H9 (cell line): ENCODE data around the gene NAT16. TPM values are rescaled to one million over a fixed set of nuclear protein-coding genes. Genes with fewer than 3 reads are reported as not detected.
A peak's percentile ranks its signal among the peaks of the same experiment; 100 is the strongest.

Experiments
- DNase-seq: peaks from one replicate; pipeline ENCODE4 v3.0.0-alpha.2; 2017
- H2AFZ ChIP-seq: one replicate; pipeline ENCODE4 v1.6.1; 2013; ENCODE audit warnings: mild to moderate bottlenecking, low read length, control low read depth, moderate library complexity
- H2AK5ac ChIP-seq: 2 replicates; pipeline ENCODE4 v1.6.1; 2013; ENCODE audit warnings: low read length, control low read depth, mixed read lengths; ENCODE audit not compliant: insufficient read length
- H2BK120ac ChIP-seq: one replicate; pipeline ENCODE4 v1.6.1; 2013; ENCODE audit warnings: low read depth, mild to moderate bottlenecking, low read length, control low read depth, inconsistent platforms; ENCODE audit not compliant: poor library complexity, severe bottlenecking
- H2BK12ac ChIP-seq: 2 replicates; pipeline ENCODE4 v1.6.1; 2013; ENCODE audit warnings: low read length, control low read depth, mixed read lengths, low read depth; ENCODE audit not compliant: insufficient read length
- H2BK15ac ChIP-seq: 2 replicates; pipeline ENCODE4 v1.6.1; 2013; ENCODE audit warnings: low read depth, low read length, control low read depth
- H2BK20ac ChIP-seq: one replicate; pipeline ENCODE4 v1.6.1; 2013; ENCODE audit warnings: low read depth, mild to moderate bottlenecking, low read length, control low read depth, inconsistent platforms; ENCODE audit not compliant: poor library complexity, severe bottlenecking
- H2BK5ac ChIP-seq: 2 replicates; pipeline ENCODE4 v1.6.1; 2013; ENCODE audit warnings: low read length, control low read depth, mixed read lengths; ENCODE audit not compliant: insufficient read length
- H3K14ac ChIP-seq: 2 replicates; pipeline ENCODE4 v1.6.1; 2013; ENCODE audit warnings: low read length, control low read depth; ENCODE audit not compliant: insufficient read depth
- H3K18ac ChIP-seq: 2 replicates; pipeline ENCODE4 v1.6.1; 2013; ENCODE audit warnings: low read depth, mild to moderate bottlenecking, mixed read lengths, low read length, control low read depth; ENCODE audit not compliant: insufficient read length
- H3K23ac ChIP-seq: 2 replicates; pipeline ENCODE4 v1.6.1; 2013; ENCODE audit warnings: low read length, control low read depth, mixed read lengths, low read depth; ENCODE audit not compliant: insufficient read length
- H3K23me2 ChIP-seq: 2 replicates; pipeline ENCODE4 v1.6.1; 2013; ENCODE audit warnings: low read depth, mild to moderate bottlenecking, mixed read lengths, low read length, control low read depth; ENCODE audit not compliant: insufficient read length, poor library complexity, severe bottlenecking
- H3K27ac ChIP-seq: 2 replicates; pipeline ENCODE4 v1.5.1; 2013; ENCODE audit warnings: low read length, control low read depth, mixed read lengths, low read depth; ENCODE audit not compliant: insufficient read length
- H3K27me3 ChIP-seq: 2 replicates; pipeline ENCODE4 v1.6.1; 2013; ENCODE audit warnings: low read length, control low read depth, inconsistent platforms; ENCODE audit not compliant: insufficient read depth
- H3K4ac ChIP-seq: 2 replicates; pipeline ENCODE4 v1.6.1; 2013; ENCODE audit warnings: low read depth, mild to moderate bottlenecking, control low read depth, inconsistent platforms, low read length, moderate library complexity
- H3K4me1 ChIP-seq: 2 replicates; pipeline ENCODE4 v1.6.1; 2013; ENCODE audit warnings: low read length, control low read depth, inconsistent platforms; ENCODE audit not compliant: insufficient read depth
- H3K4me2 ChIP-seq: 2 replicates; pipeline ENCODE4 v1.6.1; 2013; ENCODE audit warnings: low read length, control low read depth, mixed read lengths; ENCODE audit not compliant: insufficient read length, insufficient read depth
- H3K56ac ChIP-seq: 2 replicates; pipeline ENCODE4 v1.6.1; 2013; ENCODE audit warnings: low read depth, mild to moderate bottlenecking, mixed read lengths, low read length, control low read depth; ENCODE audit not compliant: insufficient read length
- H3K79me1 ChIP-seq: 2 replicates; pipeline ENCODE4 v1.6.1; 2013; ENCODE audit warnings: low read depth, mild to moderate bottlenecking, moderate library complexity, low read length, control low read depth, inconsistent platforms; ENCODE audit not compliant: insufficient read depth, poor library complexity, severe bottlenecking
- H3K79me2 ChIP-seq: 2 replicates; pipeline ENCODE4 v1.6.1; 2013; ENCODE audit warnings: low read length, control low read depth, inconsistent platforms; ENCODE audit not compliant: insufficient read depth
- H3K9ac ChIP-seq: 2 replicates; pipeline ENCODE4 v1.6.1; 2013; ENCODE audit warnings: low read length, control low read depth, mixed read lengths; ENCODE audit not compliant: insufficient read length; ENCODE audit errors: extremely low read depth
- H3K9me3 ChIP-seq: one replicate; pipeline ENCODE4 v1.6.1; 2013; ENCODE audit warnings: low read depth, low read length, inconsistent platforms; ENCODE audit not compliant: control insufficient read depth
- H3T11ph ChIP-seq: one replicate; pipeline ENCODE4 v1.6.1; 2013; ENCODE audit warnings: mild to moderate bottlenecking, low read length, control low read depth, inconsistent platforms
- H4K20me1 ChIP-seq: one replicate; pipeline ENCODE4 v1.6.1; 2013; ENCODE audit not compliant: control insufficient read depth, insufficient read length, insufficient read depth
- H4K5ac ChIP-seq: 2 replicates; pipeline ENCODE4 v1.6.1; 2013; ENCODE audit warnings: low read depth, mild to moderate bottlenecking, mixed read lengths, low read length, control low read depth; ENCODE audit not compliant: insufficient read length
- H4K8ac ChIP-seq: replicated peaks from 2 replicates; pipeline ENCODE4 v1.6.1; 2013; ENCODE audit warnings: low read length, control low read depth, mixed read lengths, low read depth; ENCODE audit not compliant: insufficient read length
- H4K91ac ChIP-seq: 2 replicates; pipeline ENCODE4 v1.6.1; 2013; ENCODE audit warnings: low read depth, mild to moderate bottlenecking, moderate library complexity, mixed read lengths, low read length, control low read depth; ENCODE audit not compliant: insufficient read length
- H3K27ac Mint-ChIP-seq, 3 experiments: 2 replicates in 2 of 3; 3 replicates in 1 of 3; pipeline ENCODE4 v1.8.0; 2020 to 2021; ENCODE audit warnings: mixed read lengths in 3 of 3, mild to moderate bottlenecking in 1 of 3, moderate library complexity in 1 of 3
- H3K27me3 Mint-ChIP-seq: 2 replicates; pipeline ENCODE4 v1.8.0; 2021; ENCODE audit warnings: low read depth, mild to moderate bottlenecking, moderate library complexity, mixed read lengths
- H3K36me3 Mint-ChIP-seq, 3 experiments: 2 replicates in 2 of 3; 3 replicates in 1 of 3; pipeline ENCODE4 v1.8.0; 2020 to 2021; ENCODE audit warnings: low read depth in 3 of 3, mixed read lengths in 3 of 3; ENCODE audit not compliant: insufficient read depth in 1 of 3
- H3K4me1 Mint-ChIP-seq, 2 experiments: 2 replicates each; pipeline ENCODE4 v1.8.0; 2020; ENCODE audit warnings: mixed read lengths in 2 of 2
- H3K4me3 Mint-ChIP-seq, 2 experiments: 2 replicates in 1 of 2; 3 replicates in 1 of 2; pipeline ENCODE4 v1.8.0; 2020 to 2021; ENCODE audit warnings: mild to moderate bottlenecking in 2 of 2, mixed read lengths in 2 of 2, moderate library complexity in 1 of 2
- H3K9me3 Mint-ChIP-seq, 2 experiments: 2 replicates in 1 of 2; 3 replicates in 1 of 2; pipeline ENCODE4 v1.8.0; 2020; ENCODE audit warnings: mild to moderate bottlenecking in 2 of 2, mixed read lengths in 2 of 2, moderate library complexity in 1 of 2
- WGBS: extraction: QIAGEN DNeasy Blood & Tissue Kit; methylation state at CpG from one replicate; pipeline ENCODE4 v1.1.7; 2013; ENCODE audit warnings: missing lambda C conversion rate, low lambda C conversion rate, mixed read lengths; ENCODE audit not compliant: insufficient read length; ENCODE audit errors: extremely low coverage; 5-methylcytosine and 5-hydroxymethylcytosine counted together
- total RNA-seq: library from RNA; stranded (reverse); gene quantifications from 2 replicates; pipeline ENCODE4 v1.2.1, GENCODE V29; 2021
- TF ChIP-seq, protein P1 (sequence below): fragments of 200-600 bp; sonication (generic); conservative IDR thresholded peaks from 3 replicates; pipeline ENCODE4 v1.8.0; 2021; ENCODE audit warnings: antibody characterized with exemption, mild to moderate bottlenecking

The NAT16 gene
- total RNA-seq, 1 experiment from 2014 or later = 0.50 TPM

DNA sequence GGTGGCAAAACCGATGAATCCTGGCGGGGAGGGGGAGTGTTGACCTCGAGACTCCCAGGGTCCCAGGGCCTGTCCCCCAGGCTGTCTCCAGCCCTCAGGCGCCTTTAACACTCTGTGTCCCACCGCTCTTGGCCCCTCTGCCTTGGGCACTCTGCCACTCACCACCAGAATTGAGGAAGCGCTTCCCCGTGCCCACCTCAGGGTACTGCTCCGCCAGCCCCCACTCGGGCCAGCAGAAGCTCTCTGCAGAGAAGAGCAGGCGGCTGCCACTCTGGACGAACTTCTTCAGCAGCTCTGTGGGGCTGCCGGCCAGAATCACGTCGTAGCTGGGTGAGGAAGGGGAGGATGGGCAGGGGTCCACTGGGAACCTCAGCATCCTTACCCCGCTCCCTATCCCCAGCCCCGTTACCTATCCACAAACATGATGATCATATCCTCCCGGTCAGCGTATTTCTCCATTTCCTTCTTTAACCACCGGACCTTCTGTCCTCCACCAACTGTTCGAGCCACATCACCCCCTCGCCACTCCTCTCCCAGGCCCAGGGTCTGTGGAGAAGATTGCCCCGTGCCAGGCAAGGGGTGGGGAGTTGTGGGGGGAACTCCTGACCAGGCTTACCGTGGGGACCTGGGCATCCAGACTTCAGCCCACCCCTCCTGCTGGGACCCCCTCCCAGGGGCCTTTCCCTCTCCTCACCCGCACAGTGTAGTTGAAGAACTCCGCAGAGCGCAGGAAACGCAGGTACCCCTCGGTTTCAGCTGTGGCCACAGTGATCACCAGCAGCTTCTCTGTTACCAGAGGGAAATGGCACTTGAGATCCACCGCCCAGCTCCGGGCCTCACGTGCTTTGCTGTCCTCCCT, 36.1 kb upstream of the NAT16 start:
- no peak overlapping the region for H2AFZ ChIP-seq
- H3K56ac ChIP-seq = no peak overlapping the region
- no peak overlapping the region for H4K8ac ChIP-seq
- no peak overlapping the region for H2AK5ac ChIP-seq
- TF ChIP-seq, protein P1, sequence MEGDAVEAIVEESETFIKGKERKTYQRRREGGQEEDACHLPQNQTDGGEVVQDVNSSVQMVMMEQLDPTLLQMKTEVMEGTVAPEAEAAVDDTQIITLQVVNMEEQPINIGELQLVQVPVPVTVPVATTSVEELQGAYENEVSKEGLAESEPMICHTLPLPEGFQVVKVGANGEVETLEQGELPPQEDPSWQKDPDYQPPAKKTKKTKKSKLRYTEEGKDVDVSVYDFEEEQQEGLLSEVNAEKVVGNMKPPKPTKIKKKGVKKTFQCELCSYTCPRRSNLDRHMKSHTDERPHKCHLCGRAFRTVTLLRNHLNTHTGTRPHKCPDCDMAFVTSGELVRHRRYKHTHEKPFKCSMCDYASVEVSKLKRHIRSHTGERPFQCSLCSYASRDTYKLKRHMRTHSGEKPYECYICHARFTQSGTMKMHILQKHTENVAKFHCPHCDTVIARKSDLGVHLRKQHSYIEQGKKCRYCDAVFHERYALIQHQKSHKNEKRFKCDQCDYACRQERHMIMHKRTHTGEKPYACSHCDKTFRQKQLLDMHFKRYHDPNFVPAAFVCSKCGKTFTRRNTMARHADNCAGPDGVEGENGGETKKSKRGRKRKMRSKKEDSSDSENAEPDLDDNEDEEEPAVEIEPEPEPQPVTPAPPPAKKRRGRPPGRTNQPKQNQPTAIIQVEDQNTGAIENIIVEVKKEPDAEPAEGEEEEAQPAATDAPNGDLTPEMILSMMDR = no peak
- peak overlapping the region; percentile 96 to 99 for H3K4me3 Mint-ChIP-seq
- H2BK12ac ChIP-seq = no peak overlapping the region
- H3K4me1 Mint-ChIP-seq = peaks cover 12 to 14% of the 10 kb centered on the region in 2 experiments
- H3K4ac ChIP-seq = no peak overlapping the region
- no peak for DNase-seq
- H3K4me2 ChIP-seq = peak overlapping the region; percentile 50
- no peak overlapping the region for H3K27ac Mint-ChIP-seq
- peaks cover 4 to 29% (median 9%) of the 10 kb centered on the region in 3 experiments; a peak in 6 of 7 replicates for H3K36me3 Mint-ChIP-seq
- H3K27ac ChIP-seq = no peak overlapping the region
- no peaks in the 10 kb centered on the region for H4K20me1 ChIP-seq
- no peaks in the 10 kb centered on the region for H3K9me3 ChIP-seq
- H3K23ac ChIP-seq = no peak overlapping the region
- H3K4me1 ChIP-seq = 0 out of 2 replicates have a peak, but pooled peaks cover 3% of the 10 kb centered on the region
- H2BK15ac ChIP-seq = no peak overlapping the region
- WGBS = no CpG with 5 or more reads among the region's 31 CpGs
- H3K9me3 Mint-ChIP-seq = no peaks in the 10 kb centered on the region
- H3K79me2 ChIP-seq = no peaks in the 10 kb centered on the region
- H2BK20ac ChIP-seq = no peak overlapping the region
- no peak overlapping the region for H3K14ac ChIP-seq
- H3K79me1 ChIP-seq = no peaks in the 10 kb centered on the region
- H4K5ac ChIP-seq = no peak overlapping the region
- peaks cover 7% of the 10 kb centered on the region for H3K23me2 ChIP-seq
- H3K27me3 Mint-ChIP-seq = no peaks in the 10 kb centered on the region; the same call in 1 of the 2 replicates
- no peak overlapping the region for H4K91ac ChIP-seq
- H3T11ph ChIP-seq = no peak overlapping the region
- H3K18ac ChIP-seq = no peak overlapping the region
- H2BK5ac ChIP-seq = no peak overlapping the region
- H2BK120ac ChIP-seq = no peak overlapping the region
- no peaks in the 10 kb centered on the region for H3K27me3 ChIP-seq
- H3K9ac ChIP-seq = no peak overlapping the region
